ENCODE results near the gene CYP26A1. TPM values are rescaled to one million over a fixed set of nuclear protein-coding genes. Genes with fewer than 3 reads are reported as not detected.
"Not testable (repeated sequence)": the region's sequence is repeated elsewhere in the genome, so short reads cannot be mapped to it uniquely, and the experiment has no call there.

Gene CYP26A1
- polyA plus RNA-seq, 1 donor = not detected

- DNase-seq = no peak
Measured at GRCh38 chr10:93081318-93081717, 7.6 kb downstream of the CYP26A1 start.

GRCh38 chr10:93081834-93082233 is 8.1 kb downstream of the CYP26A1 start:
- no peak for DNase-seq

- DNase-seq = no peak
Measured at GRCh38 chr10:93083743-93084539, 10.2 kb downstream of the CYP26A1 start.

- no peak for DNase-seq
Measured at GRCh38 chr10:93085272-93085859, 11.7 kb downstream of the CYP26A1 start.

GRCh38 chr10:93086289-93086688 is 12.6 kb downstream of the CYP26A1 start:
- no peak for DNase-seq

- DNase-seq = no peak
Measured at GRCh38 chr10:93087846-93088245, 14.2 kb downstream of the CYP26A1 start.

GRCh38 chr10:93088466-93088865 is 14.8 kb downstream of the CYP26A1 start:
- no peak for DNase-seq

GRCh38 chr10:93090619-93091018 is 16.9 kb downstream of the CYP26A1 start:
- no peak for DNase-seq

- DNase-seq = no peak
Measured at GRCh38 chr10:93091960-93092359, 18.3 kb downstream of the CYP26A1 start.

- no peak for DNase-seq
Measured at GRCh38 chr10:93095225-93095624, 21.5 kb downstream of the CYP26A1 start.

- DNase-seq = no peak
Measured at GRCh38 chr10:93096901-93097300, 23.2 kb downstream of the CYP26A1 start.

GRCh38 chr10:93097386-93097785 is 23.7 kb downstream of the CYP26A1 start:
- no peak for DNase-seq

- no peak for DNase-seq
Measured at GRCh38 chr10:93098816-93099215, 25.1 kb downstream of the CYP26A1 start.

- no peak for DNase-seq
Measured at GRCh38 chr10:93099670-93100069, 26.0 kb downstream of the CYP26A1 start.

- DNase-seq = not testable (repeated sequence)
Measured at GRCh38 chr10:93101148-93101547, 27.5 kb downstream of the CYP26A1 start.

GRCh38 chr10:93103953-93104352 is 30.3 kb downstream of the CYP26A1 start:
- DNase-seq = no peak

GRCh38 chr10:93106631-93107072 is 33.0 kb downstream of the CYP26A1 start:
- no peak for DNase-seq

- no peak for DNase-seq
Measured at GRCh38 chr10:93110472-93111146, 36.9 kb downstream of the CYP26A1 start.

GRCh38 chr10:93113042-93113441 is 39.3 kb downstream of the CYP26A1 start:
- no peak for DNase-seq

- DNase-seq = peak; percentile 32
Measured at GRCh38 chr10:93115661-93116383, 42.1 kb downstream of the CYP26A1 start.

GRCh38 chr10:93121311-93121710 is 47.6 kb downstream of the CYP26A1 start:
- DNase-seq = no peak

- no peak for DNase-seq
Measured at GRCh38 chr10:93123766-93124165, 50.1 kb downstream of the CYP26A1 start.

Data from hindlimb muscle (tissue), 1 donor.